ENCODE measurements around the gene C3orf33.

Gene C3orf33

DNA sequence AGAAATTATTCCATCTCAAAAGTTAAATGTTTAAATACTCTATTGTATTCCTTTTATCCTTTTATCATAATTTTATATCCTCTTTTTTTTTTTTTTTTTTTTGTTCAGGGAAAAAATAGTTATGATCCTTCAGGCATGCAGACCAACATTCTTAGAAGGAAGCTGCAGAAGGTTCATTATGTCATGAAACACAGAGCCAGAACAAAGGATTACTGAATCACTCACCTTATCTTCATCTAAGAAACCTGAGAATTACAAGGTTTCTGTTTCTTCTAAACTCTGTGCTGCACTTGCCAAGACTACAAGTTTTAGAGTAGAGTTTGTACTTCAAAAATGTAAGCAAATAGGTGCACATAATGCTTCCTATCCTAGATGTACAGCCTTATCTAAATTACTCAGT lies 64.5 kb downstream of the C3orf33 start:
- no peak for DNase-seq (ENCODE audit: low spot score)

DNA sequence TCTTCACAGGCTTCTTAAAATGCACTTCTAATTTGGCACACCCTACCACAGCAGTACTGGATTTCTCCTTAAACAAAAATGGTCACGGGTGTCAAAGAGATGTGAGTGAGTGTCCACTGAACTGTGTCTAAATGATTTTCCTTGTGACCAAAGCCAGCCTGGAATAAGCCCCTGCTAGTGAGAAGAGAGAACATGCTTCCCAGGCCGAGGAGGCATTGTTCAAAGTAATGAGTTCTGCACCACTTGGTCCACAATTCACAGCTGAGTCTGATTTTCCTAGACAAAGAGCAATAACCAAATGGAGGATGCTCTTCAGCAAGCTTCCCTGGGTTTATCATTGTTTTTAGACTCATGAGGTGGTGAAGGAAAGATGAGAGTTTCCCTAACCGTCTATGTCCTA lies 65.0 kb downstream of the C3orf33 start:
- no peak for DNase-seq (ENCODE audit: low spot score)

DNA sequence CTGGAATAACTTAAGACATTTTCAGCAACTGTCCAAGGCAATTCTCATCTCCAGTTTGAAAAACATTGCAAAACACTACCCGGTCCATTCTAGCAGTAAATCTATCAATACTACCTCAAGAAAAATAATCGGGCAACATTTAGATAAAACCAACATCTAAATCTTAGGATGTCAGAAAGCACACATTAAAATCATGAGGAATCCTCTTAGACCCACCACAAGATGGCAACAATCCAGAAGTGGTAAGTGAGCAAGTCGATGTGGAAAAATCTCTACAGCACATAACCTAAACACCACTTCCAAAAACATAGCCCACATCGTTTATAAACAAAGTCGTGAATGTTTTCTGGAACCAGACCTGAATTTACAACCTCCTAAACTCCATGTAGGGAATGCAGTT lies 66.9 kb downstream of the C3orf33 start:
- no peak for DNase-seq (ENCODE audit: low spot score)

GRCh38 chr3:155738580-155739076 lies 67.5 kb downstream of the C3orf33 start:
- no peak for DNase-seq (ENCODE audit: low spot score)

- DNase-seq (ENCODE audit: low spot score) = no peak
Observed at GRCh38 chr3:155737844-155738460, 68.1 kb downstream of the C3orf33 start.

- no peak for DNase-seq (ENCODE audit: low spot score)
Observed at GRCh38 chr3:155736381-155736780, 69.7 kb downstream of the C3orf33 start.

DNA sequence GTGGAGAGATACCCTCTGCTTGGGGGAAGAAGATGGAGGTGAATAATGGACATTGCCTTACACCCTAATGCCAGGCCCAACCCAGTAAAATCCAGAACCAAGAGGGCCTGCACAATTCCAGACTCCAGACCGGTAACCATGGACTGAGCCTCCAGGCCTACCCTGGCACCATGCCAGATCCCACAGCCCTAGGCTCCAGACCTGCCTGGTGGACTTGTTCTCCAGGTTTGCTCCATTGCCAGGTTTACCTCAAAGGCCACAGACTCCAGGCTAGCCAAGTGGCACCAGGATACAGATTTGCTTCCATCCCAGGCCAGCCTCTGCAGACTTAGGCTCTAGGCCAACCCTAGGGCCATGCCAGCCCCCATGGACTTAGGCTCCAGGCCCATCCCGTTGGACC lies 75.2 kb downstream of the C3orf33 start:
- DNase-seq (ENCODE audit: low spot score) = no peak

DNA sequence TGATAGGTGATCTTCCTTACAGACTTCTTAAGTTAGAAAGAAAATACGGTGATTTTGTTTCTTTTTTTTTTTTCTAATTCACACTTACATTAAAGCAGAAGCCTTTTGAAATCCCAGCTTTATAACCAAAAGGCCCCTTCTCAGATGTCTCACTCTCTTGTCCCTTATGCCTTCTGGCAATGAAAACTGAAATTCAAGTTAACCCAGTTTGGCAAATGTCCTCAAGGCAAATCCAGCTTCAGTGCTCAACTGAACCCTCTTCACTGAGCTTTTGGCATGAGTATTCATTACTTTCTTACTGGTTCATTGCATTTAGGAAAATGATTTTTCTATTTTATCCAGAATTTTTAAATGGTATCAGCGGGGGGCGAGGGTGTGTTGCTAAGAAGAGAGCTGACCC lies 78.2 kb downstream of the C3orf33 start:
- DNase-seq (ENCODE audit: low spot score) = no peak

- DNase-seq (ENCODE audit: low spot score) = no peak
Observed at GRCh38 chr3:155714295-155714718, 91.8 kb downstream of the C3orf33 start.
